Chondrocyte (in vitro differentiated cells): ENCODE data around the gene SEC14L3. TPM values are rescaled to one million over a fixed set of nuclear protein-coding genes. Genes with fewer than 3 reads are reported as not detected.

Experiments used
- DNase-seq: peaks from one replicate; pipeline ENCODE4 v3.0.0; 2021; ENCODE audit warnings: mixed read lengths, low spot score
- H3K27ac Mint-ChIP-seq: one replicate; pipeline ENCODE4 v1.8.0; 2021; ENCODE audit warnings: mild to moderate bottlenecking, moderate library complexity, mixed read lengths; ENCODE audit not compliant: unreplicated experiment
- H3K27me3 Mint-ChIP-seq: 2 replicates; pipeline ENCODE4 v1.8.0; 2021; ENCODE audit warnings: low read depth, mixed read lengths
- H3K36me3 Mint-ChIP-seq: 2 replicates; pipeline ENCODE4 v1.8.0; 2021; ENCODE audit warnings: low read depth, mixed read lengths
- H3K4me1 Mint-ChIP-seq: 2 replicates; pipeline ENCODE4 v1.8.0; 2021; ENCODE audit warnings: low read depth, mild to moderate bottlenecking, mixed read lengths
- H3K4me3 Mint-ChIP-seq: one replicate; pipeline ENCODE4 v1.8.0; 2021; ENCODE audit warnings: mild to moderate bottlenecking, moderate library complexity, mixed read lengths; ENCODE audit not compliant: unreplicated experiment
- H3K9me3 Mint-ChIP-seq: 2 replicates; pipeline ENCODE4 v1.8.0; 2021; ENCODE audit warnings: low read depth, mixed read lengths
- total RNA-seq: library from RNA; stranded (reverse); gene quantifications from 3 replicates; pipeline ENCODE4 v1.2.1, GENCODE V29; 2021
- TF ChIP-seq, protein P1 (sequence below): fragments of 200-600 bp; sonication (generic); IDR thresholded peaks from 2 replicates; pipeline ENCODE4 v1.5.0; 2021; ENCODE audit warnings: antibody characterized with exemption, mild to moderate bottlenecking, moderate library complexity

Gene SEC14L3
- total RNA-seq, 1 donor from 2014 or later: not detected

- DNase-seq: peak; percentile 17
- Mint-ChIP-seq H3K4me3 (no peak overlapping the region), H3K27me3 (peaks cover 5% of the 10 kb centered on the region), H3K9me3 (no peaks in the 10 kb centered on the region), H3K27ac (no peak overlapping the region), H3K36me3 (no peaks in the 10 kb centered on the region), H3K4me1 (no peaks in the 10 kb centered on the region)
- TF ChIP-seq, protein P1, sequence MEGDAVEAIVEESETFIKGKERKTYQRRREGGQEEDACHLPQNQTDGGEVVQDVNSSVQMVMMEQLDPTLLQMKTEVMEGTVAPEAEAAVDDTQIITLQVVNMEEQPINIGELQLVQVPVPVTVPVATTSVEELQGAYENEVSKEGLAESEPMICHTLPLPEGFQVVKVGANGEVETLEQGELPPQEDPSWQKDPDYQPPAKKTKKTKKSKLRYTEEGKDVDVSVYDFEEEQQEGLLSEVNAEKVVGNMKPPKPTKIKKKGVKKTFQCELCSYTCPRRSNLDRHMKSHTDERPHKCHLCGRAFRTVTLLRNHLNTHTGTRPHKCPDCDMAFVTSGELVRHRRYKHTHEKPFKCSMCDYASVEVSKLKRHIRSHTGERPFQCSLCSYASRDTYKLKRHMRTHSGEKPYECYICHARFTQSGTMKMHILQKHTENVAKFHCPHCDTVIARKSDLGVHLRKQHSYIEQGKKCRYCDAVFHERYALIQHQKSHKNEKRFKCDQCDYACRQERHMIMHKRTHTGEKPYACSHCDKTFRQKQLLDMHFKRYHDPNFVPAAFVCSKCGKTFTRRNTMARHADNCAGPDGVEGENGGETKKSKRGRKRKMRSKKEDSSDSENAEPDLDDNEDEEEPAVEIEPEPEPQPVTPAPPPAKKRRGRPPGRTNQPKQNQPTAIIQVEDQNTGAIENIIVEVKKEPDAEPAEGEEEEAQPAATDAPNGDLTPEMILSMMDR: no peak
Observed at GRCh38 chr22:30438559-30438958, 33.3 kb downstream of the SEC14L3 start.

GRCh38 chr22:30436196-30436595 lies 35.6 kb downstream of the SEC14L3 start:
- H3K27ac Mint-ChIP-seq: no peak overlapping the region
- no peaks in the 10 kb centered on the region for H3K9me3 Mint-ChIP-seq
- H3K4me3 Mint-ChIP-seq: no peak overlapping the region
- peak; percentile 40 for DNase-seq
- peaks cover 4% of the 10 kb centered on the region for H3K27me3 Mint-ChIP-seq
- no peaks in the 10 kb centered on the region for H3K36me3 Mint-ChIP-seq
- no peaks in the 10 kb centered on the region for H3K4me1 Mint-ChIP-seq
- TF ChIP-seq, protein P1: no peak

DNA sequence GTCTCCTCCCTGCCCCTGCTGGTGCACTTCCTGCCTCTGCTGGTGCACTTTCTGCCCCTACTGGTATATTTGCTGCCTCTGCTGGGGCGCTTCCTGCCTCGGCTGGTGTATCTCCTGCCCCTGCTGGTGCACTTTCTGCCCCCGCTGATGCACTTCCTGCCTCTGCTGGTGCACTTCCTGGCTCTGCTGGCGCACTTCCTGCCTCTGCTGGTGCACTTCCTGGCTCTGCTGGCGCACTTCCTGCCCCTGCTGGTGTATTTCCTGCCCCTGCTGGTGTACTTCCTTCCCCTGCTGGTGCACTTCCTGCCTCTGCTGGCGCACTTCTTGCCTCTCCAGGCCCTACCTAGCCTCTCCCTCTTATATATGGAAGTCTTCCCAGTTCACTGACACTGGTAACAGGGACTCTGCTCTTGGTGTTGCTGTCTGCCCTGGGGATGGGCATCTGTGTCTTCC lies 36.1 kb downstream of the SEC14L3 start:
- TF ChIP-seq, protein P1: no peak
- DNase-seq: peak; percentile 55
- Mint-ChIP-seq H3K36me3 (no peaks in the 10 kb centered on the region), H3K27me3 (no peaks in the 10 kb centered on the region), H3K4me1 (no peaks in the 10 kb centered on the region), H3K4me3 (no peak overlapping the region), H3K27ac (no peak overlapping the region), H3K9me3 (no peaks in the 10 kb centered on the region)

GRCh38 chr22:30434843-30435242 lies 37.0 kb downstream of the SEC14L3 start:
- Mint-ChIP-seq H3K4me1 (no peaks in the 10 kb centered on the region), H3K27ac (no peak overlapping the region), H3K4me3 (no peak overlapping the region), H3K27me3 (no peaks in the 10 kb centered on the region), H3K36me3 (peaks cover 1% of the 10 kb centered on the region), H3K9me3 (no peaks in the 10 kb centered on the region)
- peak; percentile 32 for DNase-seq
- TF ChIP-seq, protein P1: no peak

DNA sequence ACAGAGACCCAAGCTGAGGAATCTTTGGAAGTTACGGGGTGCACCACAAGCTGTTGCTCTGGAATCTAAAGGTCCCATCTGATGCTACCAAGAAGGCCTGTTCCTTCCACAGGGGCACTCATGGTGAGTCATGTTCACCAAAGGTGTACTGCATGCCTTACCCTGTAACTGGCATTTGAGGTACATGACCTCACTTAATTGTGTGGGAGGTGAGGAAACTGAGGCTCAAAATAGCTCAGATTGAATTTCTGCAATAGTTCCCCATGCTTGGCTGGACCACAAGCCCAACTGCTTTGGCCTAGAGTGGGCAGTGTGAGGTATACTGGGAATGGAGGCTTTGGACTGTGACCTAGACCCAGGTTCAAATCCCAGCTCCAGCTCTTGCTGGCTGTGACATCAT lies 38.0 kb downstream of the SEC14L3 start:
- Mint-ChIP-seq H3K9me3 (no peaks in the 10 kb centered on the region), H3K27ac (no peak overlapping the region), H3K36me3 (peaks cover 1% of the 10 kb centered on the region)

More for the DNA sequence above, 38.0 kb downstream of the SEC14L3 start:
- Mint-ChIP-seq H3K27me3 (no peaks in the 10 kb centered on the region), H3K4me1 (no peaks in the 10 kb centered on the region), H3K4me3 (no peak overlapping the region)
- no peak for DNase-seq
- TF ChIP-seq, protein P1: no peak
